ENCODE data around the gene EID2B.

EID2B gene

GRCh38 chr19:39531834-39532232 lies 819 bp downstream of the EID2B start:
- Histone ChIP-seq H3K4me1 (peaks cover 3% of the 10 kb centered on the region), H3K27ac (no peak overlapping the region), H3K4me2 (ENCODE audit: low read length) (peak overlapping the region; percentile 85), H3K9ac (peak overlapping the region; percentile 71), H3K4me3 (ENCODE audit: low read depth, low read length) (peak overlapping the region; percentile 92), H3K36me3 (ENCODE audit: control insufficient read depth, insufficient read depth, low read length) (no peaks in the 10 kb centered on the region), H3K79me2 (peaks cover 27% of the 10 kb centered on the region), H2AFZ (peak overlapping the region; percentile 81), H3K27me3 (ENCODE audit: control insufficient read depth, insufficient read depth, low read length) (no peaks in the 10 kb centered on the region), H3K9me3 (ENCODE audit: control insufficient read depth, low read length) (no peaks in the 10 kb centered on the region)
- TF ChIP-seq, protein P1, sequence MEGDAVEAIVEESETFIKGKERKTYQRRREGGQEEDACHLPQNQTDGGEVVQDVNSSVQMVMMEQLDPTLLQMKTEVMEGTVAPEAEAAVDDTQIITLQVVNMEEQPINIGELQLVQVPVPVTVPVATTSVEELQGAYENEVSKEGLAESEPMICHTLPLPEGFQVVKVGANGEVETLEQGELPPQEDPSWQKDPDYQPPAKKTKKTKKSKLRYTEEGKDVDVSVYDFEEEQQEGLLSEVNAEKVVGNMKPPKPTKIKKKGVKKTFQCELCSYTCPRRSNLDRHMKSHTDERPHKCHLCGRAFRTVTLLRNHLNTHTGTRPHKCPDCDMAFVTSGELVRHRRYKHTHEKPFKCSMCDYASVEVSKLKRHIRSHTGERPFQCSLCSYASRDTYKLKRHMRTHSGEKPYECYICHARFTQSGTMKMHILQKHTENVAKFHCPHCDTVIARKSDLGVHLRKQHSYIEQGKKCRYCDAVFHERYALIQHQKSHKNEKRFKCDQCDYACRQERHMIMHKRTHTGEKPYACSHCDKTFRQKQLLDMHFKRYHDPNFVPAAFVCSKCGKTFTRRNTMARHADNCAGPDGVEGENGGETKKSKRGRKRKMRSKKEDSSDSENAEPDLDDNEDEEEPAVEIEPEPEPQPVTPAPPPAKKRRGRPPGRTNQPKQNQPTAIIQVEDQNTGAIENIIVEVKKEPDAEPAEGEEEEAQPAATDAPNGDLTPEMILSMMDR (IDR thresholded peaks at IDR 0.05), result no peak

- Histone ChIP-seq H3K36me3 (ENCODE audit: control insufficient read depth, insufficient read depth, low read length) (no peaks in the 10 kb centered on the region), H3K27me3 (ENCODE audit: control insufficient read depth, insufficient read depth, low read length) (no peaks in the 10 kb centered on the region), H3K4me2 (ENCODE audit: low read length) (no peak overlapping the region), H3K27ac (no peak overlapping the region), H2AFZ (no peak overlapping the region), H3K4me1 (peaks cover 7% of the 10 kb centered on the region), H3K9me3 (ENCODE audit: control insufficient read depth, low read length) (no peaks in the 10 kb centered on the region), H3K9ac (no peak overlapping the region), H3K4me3 (ENCODE audit: low read depth, low read length) (no peak overlapping the region), H3K79me2 (no peaks in the 10 kb centered on the region)
- TF ChIP-seq, protein P1 (IDR thresholded peaks at IDR 0.05), result no peak
Measured at GRCh38 chr19:39525205-39525604, 7.4 kb downstream of the EID2B start.

- Histone ChIP-seq H3K27ac (no peak overlapping the region), H2AFZ (no peak overlapping the region), H3K4me2 (ENCODE audit: low read length) (no peak overlapping the region), H3K9ac (no peak overlapping the region), H3K9me3 (ENCODE audit: control insufficient read depth, low read length) (no peaks in the 10 kb centered on the region), H3K36me3 (ENCODE audit: control insufficient read depth, insufficient read depth, low read length) (no peaks in the 10 kb centered on the region), H3K4me3 (ENCODE audit: low read depth, low read length) (no peak overlapping the region), H3K27me3 (ENCODE audit: control insufficient read depth, insufficient read depth, low read length) (no peaks in the 10 kb centered on the region), H3K79me2 (no peaks in the 10 kb centered on the region), H3K4me1 (peaks cover 7% of the 10 kb centered on the region)
- TF ChIP-seq, protein P1 (IDR thresholded peaks at IDR 0.05), result no peak
Measured at GRCh38 chr19:39524495-39524894, 8.2 kb downstream of the EID2B start.

GRCh38 chr19:39520541-39521484 lies 11.8 kb downstream of the EID2B start:
- H3K9me3 ChIP-seq (ENCODE audit: control insufficient read depth, low read length), result no peaks in the 10 kb centered on the region
- H3K9ac ChIP-seq, result no peak overlapping the region
- H2AFZ ChIP-seq, result peak overlapping the region; percentile 75
- no peaks in the 10 kb centered on the region for H3K27me3 ChIP-seq (ENCODE audit: control insufficient read depth, insufficient read depth, low read length)
- peak overlapping the region; percentile 51 for H3K4me3 ChIP-seq (ENCODE audit: low read depth, low read length)
- H3K4me1 ChIP-seq, result peaks cover 18% of the 10 kb centered on the region
- no peaks in the 10 kb centered on the region for H3K36me3 ChIP-seq (ENCODE audit: control insufficient read depth, insufficient read depth, low read length)
- H3K79me2 ChIP-seq, result no peaks in the 10 kb centered on the region
- peak overlapping the region; percentile 86 for H3K27ac ChIP-seq
- TF ChIP-seq, protein P1 (IDR thresholded peaks at IDR 0.05), result no peak
- peak overlapping the region; percentile 61 for H3K4me2 ChIP-seq (ENCODE audit: low read length)
